C4-2B (cell line): ENCODE measurements around the gene LIMCH1.

Source experiments
- H3K27ac ChIP-seq: fragments of 450-650 bp; 2 replicates; pipeline ENCODE4 v1.5.1; 2017
- CTCF ChIP-seq: fragments of 450-650 bp; conservative IDR thresholded peaks from 2 replicates; pipeline ENCODE4 v1.5.1; 2017; ENCODE audit warnings: mild to moderate bottlenecking
- ZFX ChIP-seq: fragments of 450-650 bp; IDR thresholded peaks from 2 replicates; pipeline ENCODE4 v1.6.1; 2017

LIMCH1 gene

GRCh38 chr4:41683326-41683725 lies 145.4 kb downstream of the LIMCH1 start:
- no peak for TF ChIP-seq ZFX
- TF ChIP-seq CTCF: no peak
- no peak overlapping the region for H3K27ac ChIP-seq

- no peak overlapping the region for H3K27ac ChIP-seq
- TF ChIP-seq CTCF: no peak
- TF ChIP-seq ZFX: no peak
Measured at GRCh38 chr4:41686893-41687292, 148.9 kb downstream of the LIMCH1 start.

- TF ChIP-seq CTCF (no peak), ZFX (no peak)
- H3K27ac ChIP-seq: no peak overlapping the region
Measured at GRCh38 chr4:41687971-41688370, 150.0 kb downstream of the LIMCH1 start.

GRCh38 chr4:41692717-41693345 lies 154.9 kb downstream of the LIMCH1 start:
- peak; percentile 83 for TF ChIP-seq CTCF
- no peak for TF ChIP-seq ZFX
- no peak overlapping the region for H3K27ac ChIP-seq

DNA sequence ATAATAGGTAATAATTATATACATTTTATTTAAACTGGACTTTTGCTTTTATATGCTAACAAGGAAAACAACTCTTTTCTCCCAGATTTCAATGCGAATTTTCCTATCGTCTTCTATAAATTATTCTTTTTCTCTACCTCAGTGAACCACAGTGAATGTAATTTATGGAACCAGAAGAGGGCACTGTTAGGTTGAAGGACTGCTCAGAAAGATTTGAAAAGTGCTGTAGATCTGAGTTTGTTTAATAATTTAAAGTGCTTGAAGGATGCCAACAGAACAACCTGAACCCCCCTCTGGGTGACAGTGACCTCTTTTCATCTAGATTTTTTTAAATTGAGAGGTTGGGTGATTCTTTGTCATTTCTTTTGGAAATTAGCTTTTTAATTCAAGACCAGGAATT lies 155.7 kb downstream of the LIMCH1 start:
- TF ChIP-seq CTCF (peak; percentile 18; the same call in 1 of the 2 replicates), ZFX (no peak)

GRCh38 chr4:41696131-41696530 lies 158.2 kb downstream of the LIMCH1 start:
- TF ChIP-seq CTCF: no peak
- TF ChIP-seq ZFX: no peak
- no peak overlapping the region for H3K27ac ChIP-seq

More for the DNA sequence above, 155.7 kb downstream of the LIMCH1 start:
- H3K27ac ChIP-seq: no peak overlapping the region

DNA sequence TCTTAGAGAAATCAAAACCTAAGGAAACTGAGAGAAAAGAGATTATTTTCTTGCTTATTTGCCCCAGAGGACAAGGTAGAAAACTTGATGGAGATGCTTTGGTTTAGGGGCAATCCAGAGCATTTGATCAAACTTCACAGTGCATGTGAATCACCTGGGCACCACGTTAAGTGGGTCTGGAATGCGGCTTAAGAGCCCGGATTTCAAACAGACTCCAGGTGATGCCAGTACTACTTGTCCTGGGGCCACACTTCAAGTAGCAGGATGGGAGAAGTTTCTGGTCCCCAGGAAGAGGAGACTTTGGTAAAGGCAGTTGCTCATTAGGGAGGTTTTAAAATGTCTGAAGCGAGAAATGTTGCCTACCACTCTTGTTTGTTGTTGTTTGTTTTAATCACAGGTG lies 158.8 kb downstream of the LIMCH1 start:
- TF ChIP-seq ZFX (no peak), CTCF (no peak)
- H3K27ac ChIP-seq: no peak overlapping the region
